ENCODE measurements around the gene TMEM100. TPM values are rescaled to one million over a fixed set of nuclear protein-coding genes. Genes with fewer than 3 reads are reported as not detected.

TMEM100 gene
- total RNA-seq, 2 experiments from 2014 or later: not detected

DNA sequence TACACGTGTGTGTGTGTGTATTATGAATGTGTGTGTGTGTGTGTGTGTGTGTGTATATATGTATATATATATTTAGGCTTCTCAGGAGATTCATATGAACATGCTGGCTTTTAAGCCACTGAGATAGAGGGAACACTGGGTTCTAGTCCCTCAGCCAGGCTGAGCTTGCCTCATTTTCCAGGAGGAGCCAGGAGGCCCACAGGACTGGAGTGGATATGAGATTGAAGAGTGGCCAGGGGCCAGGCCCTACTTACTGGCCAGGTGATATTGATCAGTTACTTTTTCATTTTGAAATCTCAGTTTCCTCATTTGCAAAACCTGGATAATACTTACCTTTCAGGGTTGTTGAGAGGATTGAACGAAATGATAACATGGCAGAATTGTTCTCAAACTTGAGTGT, 34.0 kb upstream of the TMEM100 start:
- Mint-ChIP-seq H3K27ac (no peak overlapping the region), H3K27me3 (no peaks in the 10 kb centered on the region), H3K4me3 (no peak overlapping the region), H3K36me3 (no peaks in the 10 kb centered on the region), H3K4me1 (peaks cover 2% of the 10 kb centered on the region), H3K9me3 (ENCODE audit: low read depth) (no peaks in the 10 kb centered on the region)
- ATAC-seq (no peak), DNase-seq (no peak)
- CTCF ChIA-PET: interaction anchor here (1.3 kb wide), 1 partner anchor 230 kb away, joined by 5 read pairs; no protein-coding TSS in a partner anchor

DNA sequence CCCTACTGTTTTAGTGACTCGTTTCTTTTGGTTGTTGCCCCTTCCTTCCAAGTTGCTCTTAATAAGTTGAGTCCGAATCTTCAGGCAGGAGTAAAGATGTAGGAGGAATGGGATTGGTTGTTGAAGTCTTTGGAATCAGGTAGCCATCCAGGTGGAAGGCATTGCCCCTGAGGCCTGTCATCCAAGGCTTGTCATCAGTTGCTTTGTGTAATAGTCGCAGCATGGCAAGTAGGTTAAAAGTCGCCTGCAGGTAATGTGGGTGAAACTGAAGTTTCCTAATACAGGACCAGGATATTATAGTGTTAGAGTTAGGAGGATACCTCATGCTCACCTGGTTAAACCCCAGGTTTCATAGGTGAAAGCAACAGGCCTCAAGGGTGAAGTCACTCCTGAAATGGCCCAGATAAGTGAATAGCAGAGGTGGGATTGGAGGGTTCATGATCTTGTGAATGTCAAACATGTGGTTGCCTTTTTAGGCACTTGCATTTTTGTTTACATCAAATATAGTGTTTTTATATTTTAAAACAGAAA, 29.1 kb upstream of the TMEM100 start:
- peak overlapping the region; percentile 52 for H3K27ac Mint-ChIP-seq

DNA sequence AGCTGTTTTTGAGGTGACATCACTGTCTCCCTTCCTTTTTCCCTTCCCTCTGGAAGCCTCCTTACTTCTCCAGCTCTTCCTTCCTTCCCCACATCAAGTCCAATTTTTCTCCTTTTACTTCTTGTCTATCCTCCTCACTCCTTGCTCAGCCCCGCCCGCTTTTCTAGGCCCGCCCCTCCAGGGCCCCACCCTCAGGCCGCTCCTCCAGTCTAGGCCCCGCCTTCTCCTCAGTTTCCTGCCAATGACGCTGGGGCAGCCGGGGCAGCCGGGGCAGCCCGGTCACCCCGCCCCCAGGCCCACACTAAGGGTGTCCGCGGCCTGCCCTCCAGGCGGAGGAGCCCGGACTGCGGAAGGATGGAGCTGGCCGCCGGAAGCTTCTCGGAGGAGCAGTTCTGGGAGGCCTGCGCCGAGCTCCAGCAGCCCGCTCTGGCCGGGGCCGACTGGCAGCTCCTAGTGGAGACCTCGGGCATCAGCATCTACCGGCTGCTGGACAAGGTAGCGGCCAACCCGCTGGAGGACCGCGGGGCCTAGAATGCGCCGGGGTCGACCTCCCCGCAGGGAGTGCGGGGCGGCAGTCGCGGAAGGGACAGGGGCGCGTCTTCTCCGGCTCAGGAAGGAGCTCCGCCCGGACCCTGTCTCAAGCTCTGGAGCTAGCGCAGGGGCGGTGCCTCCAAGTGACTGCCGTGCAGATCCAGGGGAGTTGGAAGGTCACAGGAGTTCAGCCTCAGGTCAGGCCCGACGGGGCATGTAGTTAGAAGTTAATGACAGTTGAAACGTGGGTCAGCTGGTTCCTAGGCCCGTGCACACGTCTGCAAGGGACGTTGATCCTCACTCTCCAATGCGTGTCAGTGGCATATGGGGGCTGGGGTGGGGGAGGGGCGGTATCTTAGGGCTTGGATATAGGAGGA, 28.3 kb upstream of the TMEM100 start, which contains the start of gene PCTP:
Gene PCTP, plus strand, starts transcription at position 302 of the 908 bp plus-strand sequence. Its CDS starts 53 bp downstream, at position 355.
- Mint-ChIP-seq H3K36me3 (no peaks in the 10 kb centered on the region), H3K4me3 (peak within 1 kb of the TSS; percentile 73), H3K27me3 (peaks cover 39% of the 10 kb centered on the region), H3K4me1 (peaks cover 13% of the 10 kb centered on the region), H3K9me3 (ENCODE audit: low read depth) (no peaks in the 10 kb centered on the region), H3K27ac (peak within 1 kb of the TSS; percentile 61)
- CTCF ChIA-PET: interaction anchor here (0.6 to 3.1 kb wide), 8 partner anchors 11 to 224 kb away, joined by 3 to 13 read pairs (median 6); no protein-coding TSS in a partner anchor
- ATAC-seq: peak; percentile 100
- peak; percentile 92 for DNase-seq

More for the DNA sequence above, 29.1 kb upstream of the TMEM100 start:
- H3K27me3 Mint-ChIP-seq: peaks cover 31% of the 10 kb centered on the region
- DNase-seq: no peak
- H3K36me3 Mint-ChIP-seq: no peaks in the 10 kb centered on the region
- ATAC-seq: no peak
- CTCF ChIA-PET: interaction anchor here (1.1 to 3.1 kb wide), 5 partner anchors 12 to 213 kb away, joined by 3 to 13 read pairs (median 7); no protein-coding TSS in a partner anchor
- no peaks in the 10 kb centered on the region for H3K9me3 Mint-ChIP-seq (ENCODE audit: low read depth)
- H3K4me1 Mint-ChIP-seq: peaks cover 13% of the 10 kb centered on the region
- peak overlapping the region; percentile 73 for H3K4me3 Mint-ChIP-seq

DNA sequence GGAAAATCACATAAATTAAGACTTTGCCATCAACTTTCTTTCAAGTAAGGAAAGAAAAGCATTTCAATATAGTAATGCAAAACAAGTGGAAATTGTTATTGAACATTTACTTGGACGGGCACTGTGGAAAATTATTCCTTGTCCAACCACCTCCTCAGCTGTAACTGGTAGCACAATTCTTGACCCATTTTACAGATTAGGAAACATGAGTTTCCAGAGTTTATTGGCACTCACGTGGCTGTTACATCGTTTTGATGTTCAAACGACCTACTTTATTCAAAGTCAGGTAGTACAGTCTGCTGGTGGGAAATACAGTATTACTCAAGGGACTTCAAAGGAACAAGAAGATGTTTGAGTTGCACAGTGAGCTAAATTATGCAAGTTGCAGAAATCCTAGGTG, 27.3 kb upstream of the TMEM100 start:
- CTCF ChIA-PET: interaction anchor here (0.6 to 3.1 kb wide), 6 partner anchors 10 to 223 kb away, joined by 3 to 13 read pairs (median 6); no protein-coding TSS in a partner anchor
- H3K27me3 Mint-ChIP-seq: peaks cover 47% of the 10 kb centered on the region
- H3K27ac Mint-ChIP-seq: no peak overlapping the region
- H3K9me3 Mint-ChIP-seq (ENCODE audit: low read depth): no peaks in the 10 kb centered on the region
- H3K4me3 Mint-ChIP-seq: peak overlapping the region; percentile 22
- DNase-seq: no peak
- peaks cover 13% of the 10 kb centered on the region for H3K4me1 Mint-ChIP-seq
- H3K36me3 Mint-ChIP-seq: no peaks in the 10 kb centered on the region
- ATAC-seq: no peak

DNA sequence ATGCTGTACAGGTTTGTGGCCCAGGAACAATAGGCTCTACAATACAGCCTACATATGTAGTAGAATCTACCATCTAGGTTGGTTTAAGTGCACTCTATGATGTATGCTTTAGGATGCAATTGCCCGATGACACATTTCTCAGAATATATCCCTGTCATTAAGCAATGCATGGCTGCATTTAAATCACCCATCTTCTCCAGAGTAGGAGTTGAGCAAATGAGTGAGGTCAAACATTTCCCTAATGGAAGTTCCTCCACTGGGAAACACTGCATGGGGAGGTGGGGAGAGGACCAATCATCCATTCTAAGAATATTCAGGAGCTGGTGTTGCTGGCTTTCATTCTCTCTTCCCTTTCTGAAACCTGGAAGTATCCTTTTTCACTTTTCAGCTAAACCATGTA, 26.2 kb upstream of the TMEM100 start:
- H3K36me3 Mint-ChIP-seq: no peaks in the 10 kb centered on the region
- CTCF ChIA-PET: interaction anchor here (3.1 kb wide), 1 partner anchor 13 kb away, joined by 13 read pairs; no protein-coding TSS in a partner anchor
- DNase-seq (no peak), ATAC-seq (no peak)
- no peaks in the 10 kb centered on the region for H3K9me3 Mint-ChIP-seq (ENCODE audit: low read depth)
- H3K4me1 Mint-ChIP-seq: peaks cover 13% of the 10 kb centered on the region
- no peak overlapping the region for H3K4me3 Mint-ChIP-seq
- peaks cover 49% of the 10 kb centered on the region for H3K27me3 Mint-ChIP-seq
- no peak overlapping the region for H3K27ac Mint-ChIP-seq

DNA sequence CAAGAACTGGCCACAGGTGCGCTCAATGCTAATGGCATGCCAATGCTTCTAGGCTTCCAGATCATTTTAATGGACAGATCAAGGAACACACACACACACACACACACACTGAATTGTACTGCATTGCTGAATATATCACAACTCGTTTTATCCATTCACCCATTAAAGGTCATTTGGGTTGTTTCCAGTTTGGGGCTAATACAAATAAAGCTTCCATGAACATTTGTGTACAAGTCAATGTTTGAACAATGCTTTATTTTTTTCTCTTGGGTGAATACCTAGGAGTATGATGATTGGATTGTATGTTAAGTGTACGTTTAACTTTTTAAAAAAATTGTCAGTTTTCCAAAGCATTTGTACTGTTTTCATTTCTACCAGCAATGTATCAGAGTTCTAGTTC, 24.5 kb upstream of the TMEM100 start:
- CTCF ChIA-PET: no interaction called here
- Mint-ChIP-seq H3K4me1 (peaks cover 13% of the 10 kb centered on the region), H3K4me3 (no peak overlapping the region), H3K27me3 (peaks cover 56% of the 10 kb centered on the region), H3K27ac (no peak overlapping the region), H3K36me3 (no peaks in the 10 kb centered on the region), H3K9me3 (ENCODE audit: low read depth) (no peaks in the 10 kb centered on the region)
- ATAC-seq (no peak), DNase-seq (no peak)

DNA sequence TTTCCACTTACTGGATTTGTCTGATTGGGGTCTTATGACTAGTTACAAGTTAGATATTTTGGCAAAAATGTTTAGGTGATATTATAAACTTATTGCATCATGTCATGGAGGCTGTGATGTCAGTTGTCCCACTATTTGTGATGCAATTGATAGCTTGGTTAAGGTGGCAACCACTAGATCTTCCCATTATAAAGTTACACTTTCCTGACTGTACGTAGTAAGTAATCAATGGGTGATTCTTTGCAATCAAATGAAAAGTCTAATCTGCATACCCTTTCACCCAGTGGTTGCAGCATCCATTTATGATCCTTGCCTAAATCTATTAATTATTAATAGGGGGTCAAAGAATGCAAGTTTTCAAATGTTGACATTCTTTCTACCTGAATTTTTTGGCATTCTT, 23.8 kb upstream of the TMEM100 start:
- H3K9me3 Mint-ChIP-seq (ENCODE audit: low read depth): no peaks in the 10 kb centered on the region
- peaks cover 60% of the 10 kb centered on the region for H3K27me3 Mint-ChIP-seq
- ATAC-seq: no peak
- CTCF ChIA-PET: no interaction called here
- no peak overlapping the region for H3K4me3 Mint-ChIP-seq
- no peaks in the 10 kb centered on the region for H3K36me3 Mint-ChIP-seq
- peaks cover 8% of the 10 kb centered on the region for H3K4me1 Mint-ChIP-seq
- DNase-seq: no peak
- H3K27ac Mint-ChIP-seq: no peak overlapping the region

DNA sequence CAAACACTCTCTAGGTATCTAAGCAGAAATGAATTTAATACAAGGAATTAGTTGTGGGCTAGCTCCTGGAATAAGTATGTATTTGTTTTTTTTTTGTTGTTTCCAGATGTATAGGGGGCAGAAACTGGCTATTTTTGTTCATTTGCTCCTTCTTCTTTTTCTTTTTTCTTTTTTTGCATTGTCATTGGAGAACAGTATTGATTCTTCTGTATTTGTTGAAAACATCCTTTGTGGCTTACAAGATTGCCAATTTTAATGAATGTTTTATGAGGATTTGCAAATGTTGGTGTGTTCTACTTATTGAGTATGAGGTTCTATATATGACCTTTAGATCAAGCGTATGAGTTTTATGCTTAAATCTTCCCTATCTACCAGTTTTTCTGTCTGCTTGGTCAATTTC, 22.6 kb upstream of the TMEM100 start:
- ATAC-seq (no peak), DNase-seq (no peak)
- H3K4me3 Mint-ChIP-seq: no peak overlapping the region
- no peaks in the 10 kb centered on the region for H3K36me3 Mint-ChIP-seq
- H3K27me3 Mint-ChIP-seq: peaks cover 64% of the 10 kb centered on the region
- peaks cover under 1% of the 10 kb centered on the region for H3K4me1 Mint-ChIP-seq
- H3K27ac Mint-ChIP-seq: no peak overlapping the region
- CTCF ChIA-PET: no interaction called here
- no peaks in the 10 kb centered on the region for H3K9me3 Mint-ChIP-seq (ENCODE audit: low read depth)

DNA sequence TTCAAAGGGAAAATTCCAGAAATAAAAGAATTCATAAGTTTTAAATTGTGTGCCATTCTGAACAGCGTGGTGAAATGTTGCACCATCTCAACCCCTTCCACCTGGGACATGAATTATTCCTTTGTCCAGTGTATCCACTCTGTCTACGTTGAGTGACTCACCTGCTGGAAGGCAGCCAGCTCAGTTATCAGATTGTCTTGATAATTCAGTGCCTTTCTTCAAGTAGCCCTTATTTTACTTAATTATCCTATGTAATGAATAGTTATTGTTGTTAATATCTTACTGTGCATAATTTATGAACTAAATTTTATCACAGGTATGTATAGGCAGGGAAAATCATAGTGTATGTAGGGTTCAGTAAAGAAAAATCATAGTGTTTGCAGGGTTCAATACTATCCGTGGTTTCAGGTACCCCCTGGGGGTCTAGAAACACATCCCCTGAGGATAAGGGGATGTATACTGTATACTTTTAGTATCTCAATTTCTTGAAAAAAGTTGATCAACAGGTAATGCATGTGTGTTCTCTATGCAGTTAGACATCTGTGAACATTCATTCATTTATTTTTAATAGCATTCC, 20.5 kb upstream of the TMEM100 start:
- no peak overlapping the region for H3K27ac Mint-ChIP-seq
- peaks cover 51% of the 10 kb centered on the region for H3K27me3 Mint-ChIP-seq
- H3K36me3 Mint-ChIP-seq: no peaks in the 10 kb centered on the region
- CTCF ChIA-PET: no interaction called here
- DNase-seq (no peak), ATAC-seq (no peak)
- H3K4me1 Mint-ChIP-seq: no peaks in the 10 kb centered on the region
- H3K9me3 Mint-ChIP-seq (ENCODE audit: low read depth): no peaks in the 10 kb centered on the region
- no peak overlapping the region for H3K4me3 Mint-ChIP-seq

DNA sequence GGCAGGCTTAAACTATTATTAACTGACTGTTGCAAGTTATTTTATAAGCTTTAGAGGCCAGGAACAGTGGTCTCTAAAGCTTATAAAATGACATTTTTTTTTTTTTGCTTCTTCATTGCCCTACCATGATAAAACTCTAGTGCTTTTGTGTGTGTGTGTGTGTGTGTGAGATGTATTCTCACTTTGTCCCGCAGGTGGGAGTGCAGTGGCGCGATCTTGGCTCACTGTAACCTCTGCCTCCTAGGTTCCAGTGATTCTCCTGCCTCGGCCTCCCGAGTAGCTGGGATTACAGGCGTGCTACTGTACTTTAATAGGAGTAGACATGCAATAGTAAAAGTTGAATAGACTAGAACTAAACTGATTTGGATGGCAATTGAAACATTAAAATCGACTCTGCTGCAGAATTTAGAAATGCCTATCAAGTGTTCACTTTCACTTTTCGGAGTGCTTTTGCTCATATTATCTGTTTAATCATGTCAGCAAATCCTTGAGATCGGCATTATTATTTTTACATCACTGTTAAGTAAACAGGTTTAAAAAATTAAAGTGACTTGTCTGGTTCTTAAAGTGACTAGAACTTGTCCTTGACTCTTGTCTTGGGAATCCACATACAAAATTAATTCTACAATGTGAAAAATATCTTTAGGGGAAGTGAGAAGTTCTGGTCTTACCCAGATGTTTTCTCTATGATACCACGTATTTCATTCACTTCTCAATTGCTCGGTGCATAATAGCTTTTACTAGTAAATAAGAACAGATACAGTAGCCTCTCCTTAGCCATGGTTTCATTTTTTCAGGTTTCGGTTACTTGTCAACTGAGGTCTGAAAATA, 19.8 kb upstream of the TMEM100 start:
- Mint-ChIP-seq H3K4me1 (no peaks in the 10 kb centered on the region), H3K36me3 (no peaks in the 10 kb centered on the region), H3K4me3 (no peak overlapping the region), H3K27ac (no peak overlapping the region), H3K27me3 (peaks cover 49% of the 10 kb centered on the region), H3K9me3 (ENCODE audit: low read depth) (no peaks in the 10 kb centered on the region)
- CTCF ChIA-PET: no interaction called here
- ATAC-seq (no peak), DNase-seq (no peak)

DNA sequence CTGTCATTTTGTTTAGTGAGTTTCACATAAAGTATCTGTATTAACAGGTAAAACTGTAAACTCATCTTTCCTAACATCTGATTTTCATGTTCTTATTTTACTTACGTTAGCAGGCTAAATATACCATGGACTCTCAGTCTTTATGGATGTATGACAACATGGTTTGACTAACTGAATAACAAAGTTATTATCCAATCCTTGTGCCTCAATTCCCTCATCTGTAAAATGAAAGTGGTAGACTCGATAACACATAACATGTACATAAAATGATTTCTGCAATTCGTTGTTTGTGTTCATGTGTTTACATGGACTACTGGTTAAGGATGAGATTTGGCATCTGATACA, 18.7 kb upstream of the TMEM100 start:
- DNase-seq: no peak
- Mint-ChIP-seq H3K27ac (no peak overlapping the region), H3K27me3 (peaks cover 39% of the 10 kb centered on the region), H3K36me3 (no peaks in the 10 kb centered on the region), H3K9me3 (ENCODE audit: low read depth) (no peaks in the 10 kb centered on the region), H3K4me1 (no peaks in the 10 kb centered on the region), H3K4me3 (no peak overlapping the region)
- CTCF ChIA-PET: no interaction called here
- no peak for ATAC-seq

DNA sequence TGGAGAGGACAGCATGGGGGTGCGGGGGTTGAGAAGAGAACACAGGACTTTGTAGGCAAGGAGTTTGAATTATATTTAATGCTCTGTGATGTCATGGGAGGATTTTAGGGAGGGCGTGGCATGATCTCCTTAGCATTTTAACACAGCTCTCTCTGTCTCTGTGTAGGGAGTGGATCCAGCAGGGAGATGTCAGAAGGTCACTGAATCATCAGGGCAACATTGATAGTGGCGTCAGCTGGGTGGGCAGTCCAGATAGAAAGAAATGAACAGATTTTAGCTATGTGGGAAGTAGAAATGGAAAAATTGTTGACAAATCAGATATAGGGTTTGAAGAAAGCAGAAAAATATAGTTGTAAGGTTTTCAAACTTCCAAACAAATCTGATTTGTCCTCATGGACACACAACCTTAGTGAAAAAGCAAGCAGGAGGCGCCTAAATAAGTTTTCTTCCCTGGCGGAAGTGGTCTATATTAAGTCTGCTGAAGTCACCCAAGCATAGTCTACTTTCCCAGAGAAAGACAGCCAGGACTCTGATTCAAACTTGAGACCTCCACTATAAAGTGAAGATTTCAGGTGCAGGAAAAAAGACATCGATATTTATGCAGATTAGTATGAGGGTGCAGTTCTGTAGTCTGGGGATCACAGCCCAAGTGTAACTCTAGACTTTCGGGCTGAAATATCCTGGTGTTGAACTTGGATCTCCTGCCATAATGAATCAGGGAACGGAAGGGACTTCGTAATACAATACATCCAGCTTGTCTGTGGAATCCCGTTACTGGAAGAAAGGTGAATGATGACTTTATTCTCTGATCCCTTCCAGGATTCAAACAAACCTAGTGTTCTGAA, 18.1 kb upstream of the TMEM100 start:
- no peak for DNase-seq
- ATAC-seq: no peak
- no peak overlapping the region for H3K27ac Mint-ChIP-seq
- no peaks in the 10 kb centered on the region for H3K9me3 Mint-ChIP-seq (ENCODE audit: low read depth)
- peaks cover 34% of the 10 kb centered on the region for H3K27me3 Mint-ChIP-seq
- no peaks in the 10 kb centered on the region for H3K36me3 Mint-ChIP-seq
- no peak overlapping the region for H3K4me3 Mint-ChIP-seq
- no peaks in the 10 kb centered on the region for H3K4me1 Mint-ChIP-seq
- CTCF ChIA-PET: interaction anchor here (1.6 kb wide), 1 partner anchor 10 kb away, joined by 7 read pairs; the partner anchor contains the start of gene PCTP

Measured in activated CD8-positive, alpha-beta memory T cell treated with anti-CD3 and anti-CD28 coated beads, Interleukin-2, amount 10 ng/mL, durations not matched to agents 7 days and 5 days (primary cell).